Cerebellar cortex (tissue), 1 donor: ENCODE results near the gene ACAA1.

ENCODE experiments used
- DNase-seq: peaks from one replicate; pipeline ENCODE4 v3.0.0-alpha.2; 2015; ENCODE audit warnings: low spot score

Gene ACAA1

GRCh38 chr3:38154033-38154494, 17.1 kb upstream of the ACAA1 start:
- DNase-seq: no peak

GRCh38 chr3:38153221-38153620, 16.3 kb upstream of the ACAA1 start:
- no peak for DNase-seq

GRCh38 chr3:38152609-38153008, 15.7 kb upstream of the ACAA1 start:
- no peak for DNase-seq

- DNase-seq: no peak
Observed at GRCh38 chr3:38151667-38152265, 14.8 kb upstream of the ACAA1 start.

GRCh38 chr3:38150780-38151528, 14.0 kb upstream of the ACAA1 start:
- DNase-seq: no peak

GRCh38 chr3:38149708-38150107, 12.8 kb upstream of the ACAA1 start:
- DNase-seq: no peak

GRCh38 chr3:38148311-38148882, 11.5 kb upstream of the ACAA1 start:
- DNase-seq: no peak

GRCh38 chr3:38147421-38147820, 10.5 kb upstream of the ACAA1 start:
- DNase-seq: no peak

GRCh38 chr3:38146504-38146903, 9.6 kb upstream of the ACAA1 start:
- DNase-seq: no peak

GRCh38 chr3:38143511-38143910, 6.6 kb upstream of the ACAA1 start:
- DNase-seq: no peak

- no peak for DNase-seq
Observed at GRCh38 chr3:38142959-38143358, 6.0 kb upstream of the ACAA1 start.

- no peak for DNase-seq
Observed at GRCh38 chr3:38141952-38142273, 5.0 kb upstream of the ACAA1 start.

GRCh38 chr3:38141173-38141951, 4.4 kb upstream of the ACAA1 start:
- DNase-seq: no peak

- no peak for DNase-seq
Observed at GRCh38 chr3:38140326-38141172, 3.6 kb upstream of the ACAA1 start.

GRCh38 chr3:38139652-38140051, 2.7 kb upstream of the ACAA1 start:
- DNase-seq: no peak

- peak; percentile 44 for DNase-seq
Observed at GRCh38 chr3:38139191-38139590, 2.3 kb upstream of the ACAA1 start.

GRCh38 chr3:38138349-38139190, 1.6 kb upstream of the ACAA1 start, which contains the start of gene MYD88:
Gene MYD88 (plus strand): TSS chr3:38138661. CDS start chr3:38138701, 40 bp downstream.
- DNase-seq: peak; percentile 39

GRCh38 chr3:38137615-38138348, 855 bp upstream of the ACAA1 start:
- DNase-seq: no peak

GRCh38 chr3:38136393-38136776, 542 bp downstream of the ACAA1 start:
- no peak for DNase-seq
